Measurements from ENCODE around the gene TRERF1. TPM values are rescaled to one million over a fixed set of nuclear protein-coding genes. Genes with fewer than 3 reads are reported as not detected.

The TRERF1 gene
- total RNA-seq, 1 donor from 2014 or later: 8.3 TPM

- H4K20me1 ChIP-seq (ENCODE audit: low read depth): peaks cover 15% of the 10 kb centered on the region
- no peaks in the 10 kb centered on the region for H3K4me1 ChIP-seq
- Mint-ChIP-seq H3K27ac (no peak overlapping the region), H3K27me3 (ENCODE audit: insufficient read depth, low read depth) (peaks cover 2% of the 10 kb centered on the region), H3K36me3 (no peaks in the 10 kb centered on the region), H3K9me3 (no peaks in the 10 kb centered on the region), H3K4me1 (peaks cover 4% of the 10 kb centered on the region), H3K4me3 (no peak overlapping the region)
- no peak overlapping the region for H3K27ac ChIP-seq
- no peaks in the 10 kb centered on the region for H3K9me3 ChIP-seq (ENCODE audit: low read depth)
- H3K27me3 ChIP-seq: no peaks in the 10 kb centered on the region
- TF ChIP-seq CTCF (IDR thresholded peaks at IDR 0.05) (no peak), EZH2 (IDR thresholded peaks at IDR 0.05) (no peak), EZH2phosphoT487 (IDR thresholded peaks at IDR 0.05) (no peak)
- H3F3A ChIP-seq (ENCODE audit: low read depth): peaks cover 3% of the 10 kb centered on the region
- DNase-seq (ENCODE audit: low spot score): no peak
- H3K4me3 ChIP-seq: no peak overlapping the region
- H3K79me2 ChIP-seq (ENCODE audit: low read depth): peaks cover 8% of the 10 kb centered on the region
- no peak overlapping the region for H3K9ac ChIP-seq
- no peak overlapping the region for H2AFZ ChIP-seq (replicated peaks)
- H3K4me2 ChIP-seq: no peak overlapping the region
- H3K36me3 ChIP-seq: no peaks in the 10 kb centered on the region
These were observed 110.5 kb downstream of the TRERF1 start for GRCh38 chr6:42341221-42341620.

GRCh38 chr6:42340511-42340910 lies 111.2 kb downstream of the TRERF1 start:
- Histone ChIP-seq H3F3A (ENCODE audit: low read depth) (no peaks in the 10 kb centered on the region), H3K4me3 (no peak overlapping the region), H3K4me1 (no peaks in the 10 kb centered on the region), H3K9me3 (ENCODE audit: low read depth) (no peaks in the 10 kb centered on the region), H3K36me3 (no peaks in the 10 kb centered on the region), H3K79me2 (ENCODE audit: low read depth) (peaks cover 8% of the 10 kb centered on the region), H3K27me3 (no peaks in the 10 kb centered on the region), H3K4me2 (no peak overlapping the region), H2AFZ (replicated peaks) (no peak overlapping the region), H3K27ac (no peak overlapping the region), H4K20me1 (ENCODE audit: low read depth) (peaks cover 11% of the 10 kb centered on the region), H3K9ac (no peak overlapping the region)
- no peak for DNase-seq (ENCODE audit: low spot score)
- Mint-ChIP-seq H3K9me3 (no peaks in the 10 kb centered on the region), H3K27ac (no peak overlapping the region), H3K27me3 (ENCODE audit: insufficient read depth, low read depth) (peaks cover 2% of the 10 kb centered on the region), H3K4me3 (no peak overlapping the region), H3K4me1 (peaks cover 2% of the 10 kb centered on the region), H3K36me3 (no peaks in the 10 kb centered on the region)
- no peak for TF ChIP-seq EZH2phosphoT487 (IDR thresholded peaks at IDR 0.05)
- TF ChIP-seq CTCF (IDR thresholded peaks at IDR 0.05): no peak
- no peak for TF ChIP-seq EZH2 (IDR thresholded peaks at IDR 0.05)

GRCh38 chr6:42339991-42340401 lies 111.7 kb downstream of the TRERF1 start:
- H3K9ac ChIP-seq: no peak overlapping the region
- Mint-ChIP-seq H3K4me3 (no peak overlapping the region), H3K27ac (no peak overlapping the region), H3K4me1 (peaks cover 2% of the 10 kb centered on the region), H3K36me3 (no peaks in the 10 kb centered on the region), H3K27me3 (ENCODE audit: insufficient read depth, low read depth) (peaks cover 2% of the 10 kb centered on the region), H3K9me3 (no peaks in the 10 kb centered on the region)
- H2AFZ ChIP-seq (replicated peaks): no peak overlapping the region
- no peaks in the 10 kb centered on the region for H3K4me1 ChIP-seq
- TF ChIP-seq CTCF (IDR thresholded peaks at IDR 0.05): no peak
- TF ChIP-seq EZH2 (IDR thresholded peaks at IDR 0.05): no peak
- TF ChIP-seq EZH2phosphoT487 (IDR thresholded peaks at IDR 0.05): no peak
- H3K36me3 ChIP-seq: no peaks in the 10 kb centered on the region
- H3K4me3 ChIP-seq: no peak overlapping the region
- peaks cover 8% of the 10 kb centered on the region for H3K79me2 ChIP-seq (ENCODE audit: low read depth)
- no peak for DNase-seq (ENCODE audit: low spot score)
- no peak overlapping the region for H3K27ac ChIP-seq
- peaks cover 12% of the 10 kb centered on the region for H4K20me1 ChIP-seq (ENCODE audit: low read depth)
- no peak overlapping the region for H3K4me2 ChIP-seq
- H3K27me3 ChIP-seq: no peaks in the 10 kb centered on the region
- no peaks in the 10 kb centered on the region for H3K9me3 ChIP-seq (ENCODE audit: low read depth)
- no peaks in the 10 kb centered on the region for H3F3A ChIP-seq (ENCODE audit: low read depth)
